Activated CD4-positive, alpha-beta T cell treated with anti-CD3 and anti-CD28 coated beads, Interleukin-2, amount 10 ng/mL, durations not matched to agents 7 days and 5 days (primary cell): ENCODE data around the gene RPUSD1. TPM values are rescaled to one million over a fixed set of nuclear protein-coding genes. Genes with fewer than 3 reads are reported as not detected.

ENCODE experiments used
- CTCF ChIA-PET: fragments of 350-600 bp; sonication (Branson Sonifier 250); formaldehyde crosslinking; loops from one replicate; lab custom pipeline; 2021; ENCODE audit warnings: antibody characterized with exemption; lab: Charles Lee
- POLR2A ChIA-PET: fragments of 350-600 bp; sonication (Branson Sonifier 250); formaldehyde crosslinking; loops from one replicate; lab custom pipeline; 2021; ENCODE audit warnings: antibody characterized with exemption; lab: Charles Lee
- DNase-seq: peaks from one replicate; pipeline ENCODE4 v3.0.0-alpha.2; 2020
- H3K27ac Mint-ChIP-seq: one replicate; pipeline ENCODE4 v1.8.0; 2021; ENCODE audit warnings: mild to moderate bottlenecking, moderate library complexity, mixed read lengths
- H3K27me3 Mint-ChIP-seq: one replicate; pipeline ENCODE4 v1.8.0; 2021; ENCODE audit warnings: mixed read lengths
- H3K36me3 Mint-ChIP-seq: one replicate; pipeline ENCODE4 v1.8.0; 2021; ENCODE audit warnings: low read depth, mixed read lengths
- H3K4me1 Mint-ChIP-seq: one replicate; pipeline ENCODE4 v1.8.0; 2021; ENCODE audit warnings: mixed read lengths
- H3K4me3 Mint-ChIP-seq: one replicate; pipeline ENCODE4 v1.8.0; 2021; ENCODE audit warnings: mild to moderate bottlenecking, moderate library complexity, mixed read lengths
- H3K9me3 Mint-ChIP-seq: one replicate; pipeline ENCODE4 v1.8.0; 2021; ENCODE audit warnings: mixed read lengths
- total RNA-seq, 2 experiments: library from RNA; stranded (reverse); gene quantifications; one replicate each; pipeline ENCODE4 v1.2.3, GENCODE V29; 2021

The RPUSD1 gene
- total RNA-seq, 2 experiments from 2014 or later: 25.4 to 26.1 TPM

- no peak overlapping the region for H3K27ac Mint-ChIP-seq
- H3K4me1 Mint-ChIP-seq: peaks cover 15% of the 10 kb centered on the region
- no peaks in the 10 kb centered on the region for H3K36me3 Mint-ChIP-seq
- H3K4me3 Mint-ChIP-seq: no peak overlapping the region
- DNase-seq: no peak
- ChIA-PET CTCF (no interaction called here), POLR2A (no interaction called here)
- H3K9me3 Mint-ChIP-seq: no peaks in the 10 kb centered on the region
- H3K27me3 Mint-ChIP-seq: peaks cover 18% of the 10 kb centered on the region
These were observed 27.7 kb upstream of the RPUSD1 start for GRCh38 chr16:815861-816260.

GRCh38 chr16:814974-815373 is 26.8 kb upstream of the RPUSD1 start:
- no peaks in the 10 kb centered on the region for H3K9me3 Mint-ChIP-seq
- no peak overlapping the region for H3K4me3 Mint-ChIP-seq
- no peaks in the 10 kb centered on the region for H3K36me3 Mint-ChIP-seq
- POLR2A ChIA-PET: no interaction called here
- H3K4me1 Mint-ChIP-seq: peaks cover 10% of the 10 kb centered on the region
- H3K27me3 Mint-ChIP-seq: peaks cover 18% of the 10 kb centered on the region
- CTCF ChIA-PET: interaction anchor here (0.6 kb wide), 3 partner anchors 11 to 349 kb away, joined by 3 read pairs; no protein-coding TSS in a partner anchor
- DNase-seq: no peak
- H3K27ac Mint-ChIP-seq: no peak overlapping the region

GRCh38 chr16:813916-814412 is 25.8 kb upstream of the RPUSD1 start:
- CTCF ChIA-PET: no interaction called here
- no peak overlapping the region for H3K4me3 Mint-ChIP-seq
- no peaks in the 10 kb centered on the region for H3K9me3 Mint-ChIP-seq
- H3K36me3 Mint-ChIP-seq: no peaks in the 10 kb centered on the region
- peaks cover 5% of the 10 kb centered on the region for H3K4me1 Mint-ChIP-seq
- H3K27ac Mint-ChIP-seq: no peak overlapping the region
- H3K27me3 Mint-ChIP-seq: peaks cover 17% of the 10 kb centered on the region
- POLR2A ChIA-PET: no interaction called here
- DNase-seq: no peak

- Mint-ChIP-seq H3K9me3 (no peaks in the 10 kb centered on the region), H3K27ac (no peak overlapping the region), H3K4me3 (no peak overlapping the region), H3K27me3 (peaks cover 17% of the 10 kb centered on the region), H3K4me1 (peaks cover 9% of the 10 kb centered on the region), H3K36me3 (no peaks in the 10 kb centered on the region)
- peak; percentile 39 for DNase-seq
- ChIA-PET CTCF (no interaction called here), POLR2A (no interaction called here)
These were observed 25.2 kb upstream of the RPUSD1 start for GRCh38 chr16:813204-813915.

GRCh38 chr16:808085-808386 is 19.9 kb upstream of the RPUSD1 start:
- Mint-ChIP-seq H3K36me3 (no peaks in the 10 kb centered on the region), H3K27ac (peak overlapping the region; percentile 96), H3K4me3 (peak overlapping the region; percentile 91), H3K4me1 (peaks cover 17% of the 10 kb centered on the region), H3K9me3 (no peaks in the 10 kb centered on the region), H3K27me3 (peaks cover 11% of the 10 kb centered on the region)
- DNase-seq: no peak
- CTCF ChIA-PET: no interaction called here
- POLR2A ChIA-PET: no interaction called here

- H3K27ac Mint-ChIP-seq: peak overlapping the region; percentile 96
- POLR2A ChIA-PET: interaction anchor here (0.6 kb wide), 1 partner anchor 127 kb away, joined by 4 read pairs; the partner anchor contains the start of gene STUB1
- CTCF ChIA-PET: interaction anchor here (0.7 to 0.9 kb wide), 2 partner anchors 12 to 286 kb away, joined by 4 to 6 read pairs; no protein-coding TSS in a partner anchor
- H3K4me3 Mint-ChIP-seq: peak overlapping the region; percentile 91
- peaks cover 15% of the 10 kb centered on the region for H3K4me1 Mint-ChIP-seq
- H3K27me3 Mint-ChIP-seq: peaks cover 7% of the 10 kb centered on the region
- H3K36me3 Mint-ChIP-seq: no peaks in the 10 kb centered on the region
- peak; percentile 88 for DNase-seq
- H3K9me3 Mint-ChIP-seq: no peaks in the 10 kb centered on the region
These were observed 19.3 kb upstream of the RPUSD1 start for GRCh38 chr16:807347-808084.

GRCh38 chr16:805474-805873 is 17.3 kb upstream of the RPUSD1 start:
- Mint-ChIP-seq H3K9me3 (no peaks in the 10 kb centered on the region), H3K4me1 (peaks cover 15% of the 10 kb centered on the region), H3K36me3 (no peaks in the 10 kb centered on the region), H3K4me3 (no peak overlapping the region), H3K27ac (no peak overlapping the region), H3K27me3 (peaks cover 2% of the 10 kb centered on the region)
- ChIA-PET CTCF (no interaction called here), POLR2A (no interaction called here)
- no peak for DNase-seq

GRCh38 chr16:804193-805048 is 16.2 kb upstream of the RPUSD1 start:
- Mint-ChIP-seq H3K4me1 (peaks cover 13% of the 10 kb centered on the region), H3K27me3 (peaks cover 2% of the 10 kb centered on the region), H3K4me3 (no peak overlapping the region), H3K27ac (no peak overlapping the region), H3K9me3 (no peaks in the 10 kb centered on the region), H3K36me3 (no peaks in the 10 kb centered on the region)
- no peak for DNase-seq
- POLR2A ChIA-PET: no interaction called here
- CTCF ChIA-PET: no interaction called here

- ChIA-PET POLR2A (no interaction called here), CTCF (interaction anchor here (0.5 kb wide), 1 partner anchor 11 kb away, joined by 3 read pairs; no protein-coding TSS in a partner anchor)
- Mint-ChIP-seq H3K9me3 (no peaks in the 10 kb centered on the region), H3K36me3 (no peaks in the 10 kb centered on the region), H3K27me3 (peaks cover 4% of the 10 kb centered on the region), H3K4me3 (no peak overlapping the region), H3K27ac (no peak overlapping the region), H3K4me1 (peaks cover 11% of the 10 kb centered on the region)
- DNase-seq: no peak
These were observed 15.5 kb upstream of the RPUSD1 start for GRCh38 chr16:803754-804080.

- ChIA-PET POLR2A (no interaction called here), CTCF (interaction anchor here (0.5 kb wide), 1 partner anchor 11 kb away, joined by 3 read pairs; no protein-coding TSS in a partner anchor)
- DNase-seq: no peak
- Mint-ChIP-seq H3K4me1 (peaks cover 7% of the 10 kb centered on the region), H3K9me3 (no peaks in the 10 kb centered on the region), H3K4me3 (no peak overlapping the region), H3K36me3 (no peaks in the 10 kb centered on the region), H3K27me3 (peaks cover 4% of the 10 kb centered on the region), H3K27ac (no peak overlapping the region)
These were observed 15.0 kb upstream of the RPUSD1 start for GRCh38 chr16:802914-803753.

GRCh38 chr16:802461-802860 is 14.3 kb upstream of the RPUSD1 start:
- ChIA-PET CTCF (no interaction called here), POLR2A (no interaction called here)
- H3K4me1 Mint-ChIP-seq: peaks cover 2% of the 10 kb centered on the region
- H3K27me3 Mint-ChIP-seq: peaks cover 4% of the 10 kb centered on the region
- H3K4me3 Mint-ChIP-seq: no peak overlapping the region
- H3K27ac Mint-ChIP-seq: no peak overlapping the region
- no peaks in the 10 kb centered on the region for H3K9me3 Mint-ChIP-seq
- peaks cover 3% of the 10 kb centered on the region for H3K36me3 Mint-ChIP-seq
- no peak for DNase-seq
